Activated B cell treated with CpG ODN at 0.5 μM for 24 hours (primary cell): ENCODE measurements around the gene NFAM1. TPM values are rescaled to one million over a fixed set of nuclear protein-coding genes. Genes with fewer than 3 reads are reported as not detected.

Experiments used
- ATAC-seq: fragments of 200-7000 bp; cut with Tn5 transposase; one replicate; pipeline ENCODE4 v1.10.0; 2021; ENCODE audit warnings: low read depth, mild to moderate bottlenecking, moderate library complexity
- CTCF ChIA-PET: fragments of 350-600 bp; sonication (Branson Sonifier 250); formaldehyde crosslinking; loops from one replicate; lab custom pipeline; 2021; ENCODE audit warnings: antibody characterized with exemption; lab: Charles Lee
- POLR2A ChIA-PET: fragments of 350-600 bp; sonication (Branson Sonifier 250); formaldehyde crosslinking; loops from one replicate; lab custom pipeline; 2021; ENCODE audit warnings: antibody characterized with exemption; lab: Charles Lee
- DNase-seq: peaks from one replicate; pipeline ENCODE4 v3.0.0; 2022
- H3K27ac Mint-ChIP-seq: one replicate; pipeline ENCODE4 v1.8.0; 2020; ENCODE audit warnings: mixed read lengths
- H3K27me3 Mint-ChIP-seq: one replicate; pipeline ENCODE4 v1.8.0; 2021; ENCODE audit warnings: mixed read lengths
- H3K36me3 Mint-ChIP-seq: one replicate; pipeline ENCODE4 v1.8.0; 2021; ENCODE audit warnings: low read depth, mixed read lengths
- H3K4me1 Mint-ChIP-seq: one replicate; pipeline ENCODE4 v1.8.0; 2021; ENCODE audit warnings: mixed read lengths
- H3K4me3 Mint-ChIP-seq: one replicate; pipeline ENCODE4 v1.8.0; 2020; ENCODE audit warnings: mild to moderate bottlenecking, mixed read lengths
- H3K9me3 Mint-ChIP-seq: one replicate; pipeline ENCODE4 v1.8.0; 2020; ENCODE audit warnings: mixed read lengths
- CTCF ChIP-seq: fragments of 200-600 bp; IDR thresholded peaks from one replicate; pipeline ENCODE4 v1.8.0; 2022; ENCODE audit warnings: antibody characterized with exemption, mild to moderate bottlenecking
- intact Hi-C: fragments of 100-400 bp; cut with micrococcal nuclease; formaldehyde crosslinking; loops from one replicate; pipeline ENCODE4 v1.15.1; 2024
- total RNA-seq: library from RNA; stranded (reverse); gene quantifications from 2 replicates; pipeline ENCODE4 v1.2.3, GENCODE V29; 2022

The NFAM1 gene
- total RNA-seq, 1 donor from 2014 or later = 0.18 TPM

- Mint-ChIP-seq H3K4me3 (no peak overlapping the region), H3K36me3 (no peaks in the 10 kb centered on the region), H3K9me3 (no peaks in the 10 kb centered on the region), H3K27me3 (no peaks in the 10 kb centered on the region), H3K4me1 (peaks cover 12% of the 10 kb centered on the region), H3K27ac (no peak overlapping the region)
- DNase-seq (no peak), ATAC-seq (no peak)
- intact Hi-C loops = no loop called here
- no peak for TF ChIP-seq CTCF
- CTCF ChIA-PET = no interaction called here
- POLR2A ChIA-PET = no interaction called here
These were observed 21.5 kb downstream of the NFAM1 start for GRCh38 chr22:42410708-42411107.

- TF ChIP-seq CTCF = no peak
- DNase-seq (no peak), ATAC-seq (no peak)
- no peak overlapping the region for H3K4me3 Mint-ChIP-seq
- H3K36me3 Mint-ChIP-seq = no peaks in the 10 kb centered on the region
- intact Hi-C loops = no loop called here
- POLR2A ChIA-PET = no interaction called here
- H3K27me3 Mint-ChIP-seq = no peaks in the 10 kb centered on the region
- CTCF ChIA-PET = no interaction called here
- no peaks in the 10 kb centered on the region for H3K9me3 Mint-ChIP-seq
- H3K4me1 Mint-ChIP-seq = peaks cover 12% of the 10 kb centered on the region
- H3K27ac Mint-ChIP-seq = no peak overlapping the region
These were observed 23.2 kb downstream of the NFAM1 start for GRCh38 chr22:42408810-42409529.

GRCh38 chr22:42408276-42408675 lies 23.9 kb downstream of the NFAM1 start:
- POLR2A ChIA-PET = interaction anchor here (0.5 kb wide), 1 partner anchor 15 kb away, joined by 5 read pairs; no protein-coding TSS in a partner anchor
- no peak for TF ChIP-seq CTCF
- no peak for ATAC-seq
- peaks cover 14% of the 10 kb centered on the region for H3K4me1 Mint-ChIP-seq
- no peak overlapping the region for H3K27ac Mint-ChIP-seq
- H3K4me3 Mint-ChIP-seq = no peak overlapping the region
- intact Hi-C loops = no loop called here
- peaks cover 5% of the 10 kb centered on the region for H3K36me3 Mint-ChIP-seq
- DNase-seq = no peak
- H3K27me3 Mint-ChIP-seq = no peaks in the 10 kb centered on the region
- H3K9me3 Mint-ChIP-seq = no peaks in the 10 kb centered on the region
- CTCF ChIA-PET = no interaction called here

- no peaks in the 10 kb centered on the region for H3K9me3 Mint-ChIP-seq
- no peak for TF ChIP-seq CTCF
- ATAC-seq (no peak), DNase-seq (no peak)
- ChIA-PET CTCF (no interaction called here), POLR2A (interaction anchor here (1.0 kb wide), 1 partner anchor 314 kb away, joined by 3 read pairs; the partner anchor contains the start of gene NDUFA6)
- peak overlapping the region; percentile 42 for H3K27ac Mint-ChIP-seq
- H3K4me3 Mint-ChIP-seq = no peak overlapping the region
- no peaks in the 10 kb centered on the region for H3K27me3 Mint-ChIP-seq
- H3K4me1 Mint-ChIP-seq = peaks cover 35% of the 10 kb centered on the region
- intact Hi-C loops = no loop called here
- peaks cover 17% of the 10 kb centered on the region for H3K36me3 Mint-ChIP-seq
These were observed 27.9 kb downstream of the NFAM1 start for GRCh38 chr22:42404266-42404665.

GRCh38 chr22:42401535-42402334 lies 30.5 kb downstream of the NFAM1 start:
- no peak for DNase-seq
- no peaks in the 10 kb centered on the region for H3K9me3 Mint-ChIP-seq
- TF ChIP-seq CTCF = no peak
- H3K4me3 Mint-ChIP-seq = no peak overlapping the region
- intact Hi-C loops = no loop called here
- H3K4me1 Mint-ChIP-seq = peaks cover 53% of the 10 kb centered on the region
- H3K36me3 Mint-ChIP-seq = peaks cover 17% of the 10 kb centered on the region
- ChIA-PET CTCF (no interaction called here), POLR2A (interaction anchor here (0.5 to 1.1 kb wide), 2 partner anchors 23 to 38 kb away, joined by 3 to 6 read pairs; no protein-coding TSS in a partner anchor)
- no peaks in the 10 kb centered on the region for H3K27me3 Mint-ChIP-seq
- no peak for ATAC-seq
- H3K27ac Mint-ChIP-seq = no peak overlapping the region
